Measurements from ENCODE around the gene GRIP1.
A peak's percentile ranks its signal among the peaks of the same experiment; 100 is the strongest.

GRIP1 gene

DNA sequence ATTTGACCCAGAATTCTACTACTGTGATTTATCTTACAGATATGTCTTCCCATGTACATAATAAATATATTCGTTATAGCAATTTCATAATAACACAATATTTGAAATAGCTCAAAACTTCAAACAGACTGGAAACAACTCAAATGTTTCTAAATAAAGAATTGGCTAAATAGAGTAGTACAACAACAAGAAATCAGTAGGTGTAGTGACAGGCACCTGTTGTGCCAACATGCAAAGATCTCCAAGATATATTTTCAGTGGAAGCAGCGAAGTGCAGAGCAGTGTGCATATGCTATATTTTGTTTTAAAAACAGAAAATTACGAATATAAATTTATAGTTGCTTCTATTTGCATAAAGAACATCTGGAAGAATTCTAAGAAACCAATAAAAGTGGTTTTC is 60.9 kb downstream of the GRIP1 start:
- Histone ChIP-seq H3K27me3 (ENCODE audit: control insufficient read depth, insufficient read depth, low read length) (no peaks in the 10 kb centered on the region), H3K36me3 (ENCODE audit: control insufficient read depth, insufficient read depth, low read length) (no peaks in the 10 kb centered on the region), H3K27ac (no peak overlapping the region), H3K4me2 (ENCODE audit: low read length) (no peak overlapping the region), H3K9ac (no peak overlapping the region), H3K4me3 (ENCODE audit: low read depth, low read length) (no peak overlapping the region), H3K79me2 (peaks cover 4% of the 10 kb centered on the region), H3K9me3 (ENCODE audit: control insufficient read depth, low read length) (no peaks in the 10 kb centered on the region), H3K4me1 (peaks cover 2% of the 10 kb centered on the region), H2AFZ (no peak overlapping the region)
- no peak for TF ChIP-seq CTCF (IDR thresholded peaks at IDR 0.05)

- Histone ChIP-seq H3K79me2 (no peaks in the 10 kb centered on the region), H3K4me1 (peaks cover 3% of the 10 kb centered on the region), H3K9ac (no peak overlapping the region), H3K4me3 (ENCODE audit: low read depth, low read length) (no peak overlapping the region), H3K27me3 (ENCODE audit: control insufficient read depth, insufficient read depth, low read length) (no peaks in the 10 kb centered on the region), H3K36me3 (ENCODE audit: control insufficient read depth, insufficient read depth, low read length) (no peaks in the 10 kb centered on the region), H2AFZ (no peak overlapping the region), H3K4me2 (ENCODE audit: low read length) (no peak overlapping the region), H3K27ac (no peak overlapping the region), H3K9me3 (ENCODE audit: control insufficient read depth, low read length) (no peaks in the 10 kb centered on the region)
- no peak for TF ChIP-seq CTCF (IDR thresholded peaks at IDR 0.05)
These were observed 66.6 kb downstream of the GRIP1 start for GRCh38 chr12:66612090-66612775.

- no peak overlapping the region for H3K4me2 ChIP-seq (ENCODE audit: low read length)
- no peaks in the 10 kb centered on the region for H3K79me2 ChIP-seq
- H3K27me3 ChIP-seq (ENCODE audit: control insufficient read depth, insufficient read depth, low read length): no peaks in the 10 kb centered on the region
These were observed 71.7 kb downstream of the GRIP1 start for GRCh38 chr12:66607147-66607546.

DNA sequence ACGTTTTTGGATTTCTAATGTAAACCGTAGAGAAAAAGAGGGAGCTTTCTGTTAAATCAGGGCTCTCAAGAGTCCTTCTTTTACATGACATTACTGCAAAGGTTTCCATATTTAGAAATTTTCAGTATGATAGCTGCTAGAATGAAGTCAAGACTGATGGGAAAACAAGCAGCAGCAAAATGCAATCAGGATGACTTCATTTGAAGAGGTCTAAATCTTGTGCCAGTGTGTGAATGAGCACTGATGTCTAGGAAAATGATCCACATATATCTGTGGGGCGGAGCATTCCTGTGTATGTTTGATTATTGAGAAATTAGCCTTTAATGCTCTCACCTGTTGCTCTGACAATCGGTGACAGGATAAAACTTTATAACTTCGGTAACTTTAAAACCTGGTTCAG is 73.6 kb downstream of the GRIP1 start:
- Histone ChIP-seq H3K36me3 (ENCODE audit: control insufficient read depth, insufficient read depth, low read length) (no peaks in the 10 kb centered on the region), H3K4me3 (ENCODE audit: low read depth, low read length) (no peak overlapping the region), H2AFZ (no peak overlapping the region), H3K4me2 (ENCODE audit: low read length) (no peak overlapping the region), H3K27ac (no peak overlapping the region), H3K4me1 (peaks cover 8% of the 10 kb centered on the region), H3K27me3 (ENCODE audit: control insufficient read depth, insufficient read depth, low read length) (no peaks in the 10 kb centered on the region), H3K79me2 (peaks cover 3% of the 10 kb centered on the region), H3K9ac (no peak overlapping the region), H3K9me3 (ENCODE audit: control insufficient read depth, low read length) (no peaks in the 10 kb centered on the region)
- TF ChIP-seq CTCF (IDR thresholded peaks at IDR 0.05): no peak

More at GRCh38 chr12:66607147-66607546, 71.7 kb downstream of the GRIP1 start:
- no peak overlapping the region for H3K9ac ChIP-seq
- H3K9me3 ChIP-seq (ENCODE audit: control insufficient read depth, low read length): no peaks in the 10 kb centered on the region
- no peak overlapping the region for H3K4me3 ChIP-seq (ENCODE audit: low read depth, low read length)
- H3K36me3 ChIP-seq (ENCODE audit: control insufficient read depth, insufficient read depth, low read length): no peaks in the 10 kb centered on the region
- H2AFZ ChIP-seq: no peak overlapping the region
- peaks cover 10% of the 10 kb centered on the region for H3K4me1 ChIP-seq
- H3K27ac ChIP-seq: no peak overlapping the region
- no peak for TF ChIP-seq CTCF (IDR thresholded peaks at IDR 0.05)

DNA sequence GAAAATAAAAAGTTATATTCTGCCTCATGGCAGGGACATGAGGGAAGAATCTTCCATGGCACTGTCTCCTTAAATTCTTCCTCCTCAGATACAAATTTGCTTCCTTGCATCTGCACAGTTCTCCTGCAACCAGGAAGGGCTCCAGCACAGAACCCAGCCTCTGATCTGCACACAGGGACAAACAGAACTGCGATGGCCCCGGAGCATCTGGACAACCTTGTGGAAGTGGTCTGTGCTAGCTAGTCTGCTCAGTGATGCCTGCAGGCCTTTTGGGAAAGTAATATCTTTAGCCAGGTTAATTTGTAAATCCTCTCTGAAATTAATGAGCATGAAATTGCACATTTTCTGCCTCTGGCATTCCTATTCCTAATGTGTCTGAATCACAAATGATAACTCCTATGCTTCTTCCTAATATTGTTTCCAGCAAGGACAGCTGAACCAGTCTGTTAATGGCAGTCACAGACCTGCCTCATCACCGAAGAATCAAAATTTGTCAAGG is 74.8 kb downstream of the GRIP1 start:
- H3K4me3 ChIP-seq (ENCODE audit: low read depth, low read length): no peak overlapping the region
- H2AFZ ChIP-seq: no peak overlapping the region
- TF ChIP-seq CTCF (IDR thresholded peaks at IDR 0.05): no peak
- H3K4me1 ChIP-seq: peaks cover 9% of the 10 kb centered on the region
- no peaks in the 10 kb centered on the region for H3K27me3 ChIP-seq (ENCODE audit: control insufficient read depth, insufficient read depth, low read length)
- peak overlapping the region; percentile 29 for H3K27ac ChIP-seq
- peaks cover 6% of the 10 kb centered on the region for H3K79me2 ChIP-seq
- no peak overlapping the region for H3K9ac ChIP-seq
- H3K4me2 ChIP-seq (ENCODE audit: low read length): no peak overlapping the region
- H3K9me3 ChIP-seq (ENCODE audit: control insufficient read depth, low read length): no peaks in the 10 kb centered on the region
- no peaks in the 10 kb centered on the region for H3K36me3 ChIP-seq (ENCODE audit: control insufficient read depth, insufficient read depth, low read length)

Data from parathyroid adenoma (tissue), 2 donors.